Measurements from ENCODE around the gene PDE6B.

Gene PDE6B

DNA sequence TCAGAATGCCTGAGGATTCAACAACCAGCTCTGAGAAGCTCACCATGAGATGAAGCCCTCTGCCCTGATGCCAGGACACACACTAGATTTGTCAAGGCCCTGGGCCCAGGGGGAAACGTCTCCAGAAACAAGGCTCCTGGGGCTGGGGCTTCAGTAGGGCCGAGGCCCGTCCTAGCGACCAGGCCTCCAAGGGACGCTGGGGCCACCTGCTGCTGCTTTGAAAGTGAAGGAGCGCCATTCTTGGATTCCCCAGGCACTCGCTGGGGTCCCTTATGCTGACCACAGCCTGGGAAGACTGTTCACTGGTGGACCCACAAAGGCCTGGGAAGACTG is 23.9 kb downstream of the PDE6B start:
- Histone ChIP-seq H3K4me1 (no peaks in the 10 kb centered on the region), H3K27me3 (ENCODE audit: low read depth) (no peaks in the 10 kb centered on the region), H3K9me3 (0 out of 2 replicates have a peak, but pooled peaks cover 2% of the 10 kb centered on the region), H3K36me3 (replicated peaks) (no peaks in the 10 kb centered on the region), H3K4me3 (no peak overlapping the region)
- DNase-seq (ENCODE audit: low spot score in 2 of 2), result no peak
- in situ Hi-C loops (cut with MboI; ENCODE audit: low sequenced_read_pairs), result no loop called here

DNA sequence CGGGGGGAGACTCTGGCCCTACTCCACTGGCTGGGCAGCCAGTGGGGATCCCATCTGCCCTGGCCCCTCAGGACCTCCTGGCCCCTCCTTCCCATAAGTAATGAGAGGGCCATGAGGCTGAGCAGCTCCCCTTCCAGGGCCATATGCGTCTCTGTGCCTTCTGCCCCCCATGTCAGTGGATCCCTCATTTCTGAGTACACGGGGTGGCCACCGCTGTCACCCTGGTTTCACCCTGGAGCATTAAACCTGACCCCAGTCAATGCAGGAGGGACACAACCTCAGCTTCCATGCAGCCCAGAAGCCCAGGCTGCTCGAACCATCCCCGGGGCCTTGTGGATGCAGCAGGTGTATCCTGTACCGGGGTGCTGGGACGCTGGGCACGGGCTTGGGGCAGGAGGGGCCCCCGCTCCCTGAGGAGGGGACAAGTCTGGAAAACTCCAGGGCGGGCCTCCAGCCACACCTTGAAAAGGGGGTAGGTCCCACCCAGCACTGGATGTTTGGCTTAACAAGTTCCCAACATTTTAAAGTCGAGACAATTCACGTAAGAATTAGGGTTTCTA is 24.5 kb downstream of the PDE6B start:
- DNase-seq (ENCODE audit: low spot score in 2 of 2), result no peak
- H3K36me3 ChIP-seq (replicated peaks), result no peaks in the 10 kb centered on the region
- no peaks in the 10 kb centered on the region for H3K4me1 ChIP-seq
- in situ Hi-C loops (cut with MboI; ENCODE audit: low sequenced_read_pairs), result no loop called here
- no peaks in the 10 kb centered on the region for H3K27me3 ChIP-seq (ENCODE audit: low read depth)
- H3K9me3 ChIP-seq, result 0 out of 2 replicates have a peak, but pooled peaks cover 2% of the 10 kb centered on the region
- no peak overlapping the region for H3K4me3 ChIP-seq

DNA sequence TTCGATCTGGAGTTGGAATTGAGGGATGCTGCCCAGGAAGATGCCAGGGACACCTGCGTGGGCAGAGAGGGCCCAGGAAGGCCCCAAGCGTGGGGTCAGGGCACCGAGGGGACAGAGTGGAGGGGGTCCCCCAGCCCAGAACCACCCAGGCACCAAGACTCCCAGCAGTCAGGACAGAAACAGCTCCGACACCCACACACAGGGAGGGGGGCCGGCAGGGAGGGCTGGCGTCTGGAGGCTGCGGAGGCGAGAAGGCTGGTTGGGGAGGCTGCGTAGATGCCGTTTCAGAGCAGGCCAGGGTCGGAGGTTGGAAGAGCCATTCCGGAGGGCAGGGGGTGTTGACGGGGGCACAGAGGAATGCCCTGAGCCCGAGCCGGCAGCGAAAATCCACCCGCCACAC is 25.1 kb downstream of the PDE6B start:
- no peaks in the 10 kb centered on the region for H3K36me3 ChIP-seq (replicated peaks)
- no peaks in the 10 kb centered on the region for H3K4me1 ChIP-seq
- no peak for DNase-seq (ENCODE audit: low spot score in 2 of 2)
- 0 out of 2 replicates have a peak, but pooled peaks cover 2% of the 10 kb centered on the region for H3K9me3 ChIP-seq
- in situ Hi-C loops (cut with MboI; ENCODE audit: low sequenced_read_pairs), result no loop called here
- H3K4me3 ChIP-seq, result no peak overlapping the region
- no peaks in the 10 kb centered on the region for H3K27me3 ChIP-seq (ENCODE audit: low read depth)

DNA sequence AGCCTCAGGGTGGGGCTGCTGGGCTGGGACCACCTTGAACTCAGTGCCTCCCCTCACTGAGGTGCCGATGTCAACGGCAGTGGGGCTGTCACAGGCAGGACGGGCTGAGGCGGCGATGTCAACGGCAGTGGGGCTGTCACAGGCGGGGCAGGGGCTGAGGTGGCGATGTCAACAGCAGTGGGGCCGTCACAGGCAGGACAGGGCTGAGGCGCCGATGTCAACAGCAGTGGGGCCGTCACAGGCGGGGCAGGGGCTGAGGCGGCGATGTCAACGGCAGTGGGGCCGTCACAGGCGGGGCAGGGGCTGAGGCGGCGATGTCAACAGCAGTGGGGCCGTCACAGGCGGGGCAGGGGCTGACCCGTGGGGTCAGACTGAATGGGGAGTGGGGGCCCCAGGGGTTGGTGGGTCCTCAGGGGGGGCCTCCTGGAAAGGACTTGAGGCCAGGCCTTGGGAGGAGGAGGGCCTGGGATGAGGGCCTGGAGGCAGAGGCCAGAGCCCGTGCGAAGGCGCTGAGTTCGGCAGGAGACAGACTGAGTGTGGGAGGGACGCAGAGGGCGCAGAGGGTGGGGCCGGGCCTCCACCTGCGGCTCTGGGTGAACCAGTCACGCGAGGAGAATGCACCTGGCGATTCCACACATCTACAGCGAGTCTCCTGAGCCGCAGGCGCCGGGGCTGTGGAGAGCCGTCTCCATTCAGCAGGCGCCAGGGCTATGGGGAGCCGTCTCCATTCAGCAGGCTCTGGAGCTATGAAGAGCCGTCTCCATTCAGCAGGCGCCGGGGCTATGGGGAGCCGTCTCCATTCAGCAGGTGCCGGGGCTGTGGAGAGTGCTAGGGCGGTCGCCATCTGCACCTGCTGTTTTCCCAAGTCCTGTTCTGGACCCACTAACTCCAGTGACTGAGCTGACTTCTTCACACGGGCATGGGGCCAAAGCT is 25.8 kb downstream of the PDE6B start:
- DNase-seq (ENCODE audit: low spot score in 2 of 2), result no peak

DNA sequence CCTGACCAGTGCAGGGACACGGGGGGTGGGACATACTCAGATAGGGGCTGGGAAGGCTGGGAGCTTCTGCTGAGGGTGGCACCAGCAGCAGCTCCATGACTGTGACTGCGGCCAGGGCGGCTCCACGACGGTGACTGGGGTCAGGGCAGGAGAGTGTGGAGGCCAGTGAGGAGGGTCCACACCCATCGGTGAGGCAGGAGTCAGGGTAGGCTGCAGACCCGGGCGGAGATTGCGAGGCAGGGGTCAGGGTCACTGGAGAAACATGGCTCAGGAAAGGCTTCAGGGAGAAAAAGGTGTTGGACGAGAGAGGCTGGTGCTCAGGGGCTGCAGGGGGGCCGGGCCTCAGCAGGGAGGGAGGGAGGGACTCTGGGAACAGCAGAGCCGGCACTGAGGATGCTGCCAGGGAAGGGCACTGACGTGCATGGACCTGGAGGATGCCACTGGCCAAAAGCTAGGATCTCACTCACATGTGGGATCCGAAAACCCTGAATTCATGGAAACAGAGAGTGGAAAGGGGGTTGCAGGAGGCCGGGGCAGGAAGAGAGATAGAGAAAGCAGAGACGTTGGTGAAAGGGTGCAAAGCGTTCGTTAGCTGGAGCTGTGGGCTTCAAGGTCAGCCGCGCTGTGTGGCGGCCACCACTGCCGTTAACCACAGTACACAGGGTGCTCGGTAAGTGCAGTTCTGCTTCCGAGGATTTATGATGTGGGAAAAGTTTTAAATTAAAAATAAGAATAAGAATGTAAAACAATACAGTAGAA is 26.7 kb downstream of the PDE6B start:
- H3K4me1 ChIP-seq, result no peaks in the 10 kb centered on the region
- H3K9me3 ChIP-seq, result 0 out of 2 replicates have a peak, but pooled peaks cover 2% of the 10 kb centered on the region
- no peak for DNase-seq (ENCODE audit: low spot score in 2 of 2)
- no peaks in the 10 kb centered on the region for H3K27me3 ChIP-seq (ENCODE audit: low read depth)
- in situ Hi-C loops (cut with MboI; ENCODE audit: low sequenced_read_pairs), result no loop called here
- H3K4me3 ChIP-seq, result no peak overlapping the region
- no peaks in the 10 kb centered on the region for H3K36me3 ChIP-seq (replicated peaks)

More for the DNA sequence above, 25.8 kb downstream of the PDE6B start:
- H3K9me3 ChIP-seq, result 0 out of 2 replicates have a peak, but pooled peaks cover 2% of the 10 kb centered on the region
- no peak overlapping the region for H3K4me3 ChIP-seq
- no peaks in the 10 kb centered on the region for H3K27me3 ChIP-seq (ENCODE audit: low read depth)
- no peaks in the 10 kb centered on the region for H3K4me1 ChIP-seq
- no peaks in the 10 kb centered on the region for H3K36me3 ChIP-seq (replicated peaks)
- in situ Hi-C loops (cut with MboI; ENCODE audit: low sequenced_read_pairs), result no loop called here

DNA sequence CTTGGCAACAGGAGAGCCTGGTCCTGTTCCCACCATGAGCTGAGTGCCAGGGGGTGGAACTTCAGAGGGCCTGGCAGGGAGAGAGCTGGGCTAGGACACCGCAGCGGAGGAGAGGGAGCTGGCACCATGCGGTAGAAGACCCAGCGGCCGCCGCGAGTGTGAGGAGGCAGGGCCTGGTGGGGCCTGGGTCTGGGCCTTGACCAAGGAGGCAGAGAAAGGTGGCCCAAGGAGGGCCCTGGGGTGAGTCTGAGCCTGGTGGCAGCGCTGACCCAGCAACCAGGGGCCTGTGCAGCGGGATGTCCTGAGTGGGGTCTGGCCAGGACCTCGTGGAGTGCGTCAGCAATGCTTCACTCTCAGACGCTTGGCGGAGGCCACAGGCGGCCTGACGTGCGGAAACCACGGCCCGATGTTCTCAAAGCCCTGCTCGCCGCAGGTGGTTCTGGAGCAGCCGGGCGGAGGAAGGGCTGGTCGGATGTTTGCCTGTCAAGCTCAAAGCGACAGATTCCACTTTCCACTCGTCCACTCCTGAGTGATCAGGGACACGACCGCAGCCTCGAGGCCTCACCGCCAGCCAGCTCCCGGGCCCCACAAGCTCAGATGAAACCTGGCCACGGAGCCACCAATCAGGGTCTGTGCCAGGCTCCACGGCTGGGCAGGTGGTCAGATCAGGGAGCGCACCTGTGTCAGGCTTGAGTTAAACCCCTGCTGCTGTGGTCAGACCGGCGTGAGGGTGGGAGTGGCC is 27.9 kb downstream of the PDE6B start:
- Histone ChIP-seq H3K4me3 (no peak overlapping the region), H3K27me3 (ENCODE audit: low read depth) (no peaks in the 10 kb centered on the region), H3K4me1 (no peaks in the 10 kb centered on the region), H3K9me3 (0 out of 2 replicates have a peak, but pooled peaks cover 2% of the 10 kb centered on the region), H3K36me3 (replicated peaks) (no peaks in the 10 kb centered on the region)
- in situ Hi-C loops (cut with MboI; ENCODE audit: low sequenced_read_pairs), result no loop called here
- no peak for DNase-seq (ENCODE audit: low spot score in 2 of 2)

DNA sequence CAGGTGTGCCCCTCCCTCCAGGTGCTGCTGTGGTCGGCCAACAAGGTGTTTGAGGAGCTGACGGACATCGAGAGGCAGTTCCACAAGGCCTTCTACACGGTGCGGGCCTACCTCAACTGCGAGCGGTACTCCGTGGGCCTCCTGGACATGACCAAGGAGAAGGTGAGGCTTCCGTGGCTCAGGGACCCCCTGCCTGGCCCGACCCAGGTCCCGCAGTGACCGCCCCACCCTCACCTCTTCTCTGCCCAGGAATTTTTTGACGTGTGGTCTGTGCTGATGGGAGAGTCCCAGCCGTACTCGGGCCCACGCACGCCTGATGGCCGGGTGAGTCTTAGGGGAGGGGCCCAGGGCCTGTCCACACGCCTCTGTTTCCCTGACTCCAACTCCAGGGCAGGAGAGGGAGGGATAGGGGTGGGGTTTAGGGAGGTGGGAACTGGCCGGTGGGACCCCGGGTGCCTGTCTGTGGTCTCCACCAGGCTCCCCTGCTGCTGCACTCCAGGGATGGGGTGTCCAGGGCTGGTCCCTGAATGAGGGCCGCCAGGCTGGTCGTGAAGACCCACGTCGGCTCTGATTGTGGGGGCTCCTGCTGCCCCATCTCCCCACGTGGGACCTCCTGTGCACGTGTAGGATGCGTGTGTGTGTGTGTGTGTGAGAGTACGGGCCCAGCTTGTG is 28.6 kb downstream of the PDE6B start:
- no peaks in the 10 kb centered on the region for H3K36me3 ChIP-seq (replicated peaks)
- DNase-seq (ENCODE audit: low spot score in 2 of 2), result no peak
- H3K9me3 ChIP-seq, result 0 out of 2 replicates have a peak, but pooled peaks cover 2% of the 10 kb centered on the region
- H3K4me3 ChIP-seq, result no peak overlapping the region
- H3K27me3 ChIP-seq (ENCODE audit: low read depth), result no peaks in the 10 kb centered on the region
- H3K4me1 ChIP-seq, result no peaks in the 10 kb centered on the region
- in situ Hi-C loops (cut with MboI; ENCODE audit: low sequenced_read_pairs), result no loop called here

DNA sequence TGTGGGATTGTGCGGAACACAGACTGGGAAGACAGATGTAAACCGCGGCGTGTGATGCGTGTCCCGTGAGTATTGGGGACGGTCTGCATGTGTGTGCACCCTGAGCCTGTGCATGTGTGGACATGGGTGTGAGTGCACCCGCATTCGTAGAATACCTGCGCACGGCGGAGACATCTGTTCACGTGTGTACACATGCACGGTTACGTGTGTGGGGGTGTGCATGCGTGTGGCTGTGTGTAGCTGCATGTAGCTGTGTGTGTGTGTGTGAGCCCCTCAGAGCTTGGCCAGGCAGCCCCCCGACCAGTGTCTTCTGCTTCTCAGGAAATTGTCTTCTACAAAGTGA is 29.1 kb downstream of the PDE6B start:
- Histone ChIP-seq H3K4me1 (no peaks in the 10 kb centered on the region), H3K36me3 (replicated peaks) (no peaks in the 10 kb centered on the region), H3K27me3 (ENCODE audit: low read depth) (no peaks in the 10 kb centered on the region), H3K9me3 (0 out of 2 replicates have a peak, but pooled peaks cover 2% of the 10 kb centered on the region), H3K4me3 (no peak overlapping the region)
- in situ Hi-C loops (cut with MboI; ENCODE audit: low sequenced_read_pairs), result no loop called here
- DNase-seq (ENCODE audit: low spot score in 2 of 2), result no peak

DNA sequence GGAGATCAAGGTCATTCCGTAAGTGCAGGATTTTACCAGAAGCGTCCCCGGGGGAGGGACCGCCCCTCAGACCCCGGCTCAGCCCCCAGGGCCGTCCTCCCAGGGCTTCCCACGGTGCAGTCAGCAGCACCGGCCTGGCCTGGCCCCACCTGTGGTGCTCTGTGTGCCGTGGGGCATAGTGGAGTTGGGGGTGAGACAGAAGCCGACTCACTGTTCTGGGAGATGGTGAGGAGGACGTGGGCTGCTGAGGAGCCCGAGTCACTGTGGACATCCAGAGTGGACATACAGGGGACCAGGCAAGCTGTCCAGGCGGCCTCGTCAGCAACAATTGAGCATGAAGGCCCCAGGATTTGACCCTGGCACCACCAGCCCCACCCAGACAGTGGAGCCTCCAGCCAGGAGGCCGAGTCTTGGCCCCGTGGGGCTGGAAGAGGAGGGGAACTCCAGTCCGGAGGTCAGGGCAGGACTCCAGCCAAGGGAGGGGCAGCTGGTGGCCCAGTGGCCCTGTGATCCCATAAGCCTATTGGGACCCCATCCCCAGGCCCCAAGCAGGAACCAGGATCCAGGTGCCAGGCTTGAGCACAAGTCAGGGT is 29.6 kb downstream of the PDE6B start:
- in situ Hi-C loops (cut with MboI; ENCODE audit: low sequenced_read_pairs), result no loop called here
- Histone ChIP-seq H3K27me3 (ENCODE audit: low read depth) (no peaks in the 10 kb centered on the region), H3K4me3 (no peak overlapping the region), H3K4me1 (no peaks in the 10 kb centered on the region), H3K36me3 (replicated peaks) (no peaks in the 10 kb centered on the region), H3K9me3 (0 out of 2 replicates have a peak, but pooled peaks cover 2% of the 10 kb centered on the region)
- no peak for DNase-seq (ENCODE audit: low spot score in 2 of 2)

DNA sequence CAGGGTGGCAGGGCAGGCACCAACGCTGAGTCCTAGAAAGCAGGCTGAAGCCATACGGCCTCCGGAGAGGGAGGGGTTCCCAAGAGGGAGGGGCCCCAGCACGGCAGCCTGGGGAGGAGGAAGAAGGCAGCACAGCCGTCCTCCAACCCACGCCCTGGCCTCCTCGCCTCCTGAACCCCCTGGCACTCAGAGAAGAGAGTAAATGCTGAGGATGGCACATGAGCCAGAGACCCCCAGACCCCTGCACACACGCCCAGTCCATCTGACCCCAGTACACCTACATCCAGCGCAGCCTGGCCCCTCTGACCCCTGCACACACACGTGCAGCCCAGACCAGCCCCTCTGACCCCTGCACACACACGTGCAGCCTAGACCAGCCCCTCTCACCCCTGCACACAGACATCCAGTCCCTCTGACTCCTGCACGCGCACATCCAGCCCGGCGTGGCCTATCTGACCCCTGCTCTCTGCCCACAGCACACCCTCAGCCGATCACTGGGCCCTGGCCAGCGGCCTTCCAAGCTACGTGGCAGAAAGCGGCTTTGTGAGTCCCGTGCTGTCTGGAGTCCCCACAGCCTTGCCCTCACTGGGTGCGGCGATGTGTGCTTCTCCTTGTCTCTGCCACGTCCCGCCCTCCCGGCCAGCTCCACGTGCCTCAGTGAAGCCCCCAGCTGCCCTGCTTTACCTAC is 30.2 kb downstream of the PDE6B start:
- Histone ChIP-seq H3K36me3 (replicated peaks) (no peaks in the 10 kb centered on the region), H3K4me1 (no peaks in the 10 kb centered on the region), H3K9me3 (0 out of 2 replicates have a peak, but pooled peaks cover 2% of the 10 kb centered on the region), H3K4me3 (no peak overlapping the region), H3K27me3 (ENCODE audit: low read depth) (no peaks in the 10 kb centered on the region)
- in situ Hi-C loops (cut with MboI; ENCODE audit: low sequenced_read_pairs), result no loop called here
- no peak for DNase-seq (ENCODE audit: low spot score in 2 of 2)

DNA sequence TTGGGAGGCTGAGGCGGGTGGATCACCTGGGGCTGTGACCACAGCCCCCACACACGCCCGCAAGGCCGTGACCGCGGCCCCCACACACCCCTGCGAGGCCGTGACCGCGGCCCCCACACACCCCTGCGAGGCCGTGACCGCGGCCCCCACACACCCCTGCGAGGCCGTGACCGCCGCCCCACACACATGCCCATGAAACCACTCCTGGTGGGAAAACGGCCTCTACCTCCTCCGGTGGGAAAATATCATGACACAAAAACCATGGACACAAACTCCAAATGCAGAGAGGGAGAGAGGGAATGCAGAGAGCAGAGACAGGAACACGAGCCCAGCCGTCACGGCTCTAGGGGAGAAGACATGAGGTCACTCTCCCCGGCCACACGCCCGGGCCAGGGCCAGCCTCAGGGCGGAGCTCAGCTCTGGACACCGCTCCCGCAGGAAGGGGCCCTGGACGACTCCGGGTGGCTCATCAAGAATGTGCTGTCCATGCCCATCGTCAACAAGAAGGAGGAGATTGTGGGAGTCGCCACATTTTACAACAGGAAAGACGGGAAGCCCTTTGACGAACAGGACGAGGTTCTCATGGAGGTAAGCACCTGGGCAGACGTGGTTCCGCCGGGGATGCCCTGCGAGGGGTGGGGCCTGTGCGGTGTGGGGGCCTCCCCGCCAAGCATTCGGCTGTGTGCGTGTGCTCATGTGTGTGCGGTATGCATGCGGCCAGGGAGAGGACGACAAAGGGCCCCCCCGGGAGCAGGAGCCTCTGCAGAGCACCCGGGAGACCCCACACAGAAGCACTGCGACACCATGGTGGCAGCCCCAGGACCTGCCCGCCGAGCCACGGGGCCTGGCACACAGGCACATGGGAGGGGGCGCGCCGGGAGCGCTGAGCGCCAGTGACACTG is 31.3 kb downstream of the PDE6B start:
- no peak overlapping the region for H3K4me3 ChIP-seq
- no peaks in the 10 kb centered on the region for H3K4me1 ChIP-seq
- in situ Hi-C loops (cut with MboI; ENCODE audit: low sequenced_read_pairs), result no loop called here
- 0 out of 2 replicates have a peak, but pooled peaks cover 2% of the 10 kb centered on the region for H3K9me3 ChIP-seq
- no peak for DNase-seq (ENCODE audit: low spot score in 2 of 2)
- H3K27me3 ChIP-seq (ENCODE audit: low read depth), result no peaks in the 10 kb centered on the region
- no peaks in the 10 kb centered on the region for H3K36me3 ChIP-seq (replicated peaks)
